CD4-positive, alpha-beta T cell treated with Interleukin-17A for 4 hours (primary cell): Measurements from ENCODE around the gene EXPH5.
"Not testable (repeated sequence)": the region's sequence is repeated elsewhere in the genome, so short reads cannot be mapped to it uniquely, and the experiment has no call there.

ENCODE experiments used
- DNase-seq: peaks from one replicate; pipeline ENCODE4 v3.0.0-alpha.2; 2020; ENCODE audit warnings: mixed read lengths

The EXPH5 gene

DNA sequence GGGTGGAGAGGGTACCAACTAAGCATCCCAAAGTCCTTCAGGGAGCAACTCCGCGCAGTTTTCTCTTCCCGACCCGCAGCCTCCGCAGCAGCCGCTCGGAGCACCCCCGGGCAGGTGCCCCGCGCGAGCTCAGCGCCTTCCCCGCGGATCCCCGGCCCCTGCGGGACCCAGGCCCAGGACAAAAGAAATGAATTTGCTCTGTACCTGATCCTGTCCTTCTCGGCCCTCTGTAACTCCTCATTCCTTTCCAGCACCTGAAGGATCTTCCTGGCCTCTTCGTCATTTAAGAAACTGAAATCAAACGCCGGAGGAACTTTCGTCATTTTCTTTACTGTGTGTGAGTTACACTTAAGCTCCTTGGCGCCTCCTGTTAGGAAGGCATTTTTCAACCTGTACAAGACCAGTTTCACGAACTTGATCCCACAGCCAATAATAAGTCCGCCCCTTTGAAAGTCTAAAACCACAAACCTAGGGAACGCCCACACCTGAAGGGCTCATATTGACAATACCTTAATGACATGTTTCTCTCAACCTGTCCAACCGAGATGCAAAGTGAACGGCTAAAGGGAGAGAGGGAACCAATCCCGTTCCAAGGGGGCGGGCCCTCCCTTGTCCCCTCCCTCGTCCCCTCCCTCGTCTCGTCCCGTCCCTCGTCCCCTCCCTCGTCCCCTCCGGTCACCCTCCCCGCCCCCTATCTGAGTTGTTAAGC lies at the start of gene EXPH5:
Gene EXPH5 (minus strand): TSS at position 555 of the 709 bp plus-strand sequence. CDS start 232 bp downstream, at position 323.
- peak; percentile 97 for DNase-seq

DNA sequence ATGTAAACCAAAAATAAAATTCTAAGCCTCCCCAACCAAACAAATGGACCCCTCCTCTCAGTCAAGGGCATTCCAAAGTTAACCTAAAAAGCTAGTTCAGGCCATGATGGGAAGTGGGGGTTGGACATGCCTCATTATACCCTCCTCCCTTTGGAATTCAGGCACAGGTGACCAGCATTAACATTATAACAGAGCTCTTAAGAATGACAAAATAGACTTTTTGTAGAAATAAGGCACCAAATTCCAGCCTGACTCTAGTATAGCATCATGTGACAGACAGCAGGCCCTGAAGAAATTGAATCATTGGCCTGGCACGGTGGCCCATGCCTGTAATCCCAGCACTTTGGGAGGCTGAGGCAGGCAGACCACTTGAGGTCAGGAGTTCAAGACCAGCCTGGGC lies 48.2 kb upstream of the EXPH5 start:
- DNase-seq = not testable (repeated sequence)

DNA sequence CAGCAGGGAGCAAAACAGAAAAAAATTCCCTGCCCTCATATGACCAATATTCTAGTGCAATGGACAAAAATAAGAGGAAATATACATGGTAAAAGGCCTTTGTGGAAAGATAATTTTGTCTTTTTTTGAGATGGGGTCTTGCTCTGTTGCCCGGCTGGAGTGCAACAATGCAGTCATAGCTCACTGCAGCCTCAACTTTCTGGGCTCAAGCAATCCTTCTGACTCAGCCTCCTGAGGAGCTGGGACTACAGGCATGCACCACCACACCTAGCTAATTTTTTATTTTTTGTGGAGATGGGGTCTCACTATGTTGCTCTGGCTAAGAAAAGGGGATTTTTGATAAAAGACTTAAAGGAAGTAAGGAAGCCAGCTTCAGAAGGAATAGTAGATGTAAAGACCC lies 45.6 kb upstream of the EXPH5 start:
- DNase-seq = no peak

- no peak for DNase-seq
Measured at GRCh38 chr11:108636222-108636621, 42.7 kb upstream of the EXPH5 start.

- no peak for DNase-seq
Measured at GRCh38 chr11:108635106-108635505, 41.5 kb upstream of the EXPH5 start.

GRCh38 chr11:108632041-108632704 lies 38.6 kb upstream of the EXPH5 start:
- DNase-seq = no peak

- no peak for DNase-seq
Measured at GRCh38 chr11:108629274-108629673, 35.7 kb upstream of the EXPH5 start.

DNA sequence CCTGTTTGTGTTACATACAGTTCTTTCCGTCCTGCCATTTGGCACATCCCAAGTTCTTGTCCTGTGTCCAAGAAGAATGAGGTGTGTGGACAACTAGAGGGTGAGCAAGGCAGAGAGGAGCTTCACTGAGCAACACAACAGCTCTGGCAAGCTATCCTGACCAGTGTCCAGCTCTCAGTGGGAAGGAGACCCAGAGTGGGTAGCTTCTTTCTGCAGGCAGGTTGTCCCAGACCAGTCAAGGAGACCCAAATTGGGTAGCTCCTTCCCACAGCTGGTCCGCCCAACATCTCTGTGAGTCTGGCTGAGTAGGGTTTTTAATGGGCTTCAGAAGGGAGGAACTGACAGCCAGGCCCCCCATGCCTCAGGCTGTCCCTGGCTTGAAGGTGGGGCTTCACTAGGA lies 35.2 kb upstream of the EXPH5 start:
- no peak for DNase-seq

GRCh38 chr11:108628326-108628725 lies 34.8 kb upstream of the EXPH5 start:
- DNase-seq = no peak

GRCh38 chr11:108624196-108624925 lies 30.8 kb upstream of the EXPH5 start:
- no peak for DNase-seq

DNA sequence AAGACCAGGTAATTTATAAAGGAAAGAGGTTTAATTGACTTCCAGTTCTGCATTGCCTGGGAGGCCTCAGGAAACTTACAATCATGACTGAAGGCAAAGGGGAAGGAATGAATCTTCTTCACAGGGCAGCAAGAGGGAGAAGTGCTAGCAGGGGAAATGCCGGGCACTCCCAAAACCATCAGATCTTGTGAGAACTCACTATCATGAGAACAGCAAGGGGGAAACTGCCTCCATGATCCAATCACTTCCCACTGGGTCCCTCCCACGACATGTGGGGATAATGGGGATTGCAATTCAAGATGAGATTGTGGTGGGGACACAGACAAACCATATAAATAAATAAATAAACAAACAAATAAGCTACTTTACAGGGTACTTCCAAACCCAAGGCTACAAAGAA lies 28.8 kb upstream of the EXPH5 start:
- no peak for DNase-seq

GRCh38 chr11:108620958-108621772 lies 27.6 kb upstream of the EXPH5 start:
- DNase-seq = no peak

- DNase-seq = no peak
Measured at GRCh38 chr11:108618529-108618928, 25.0 kb upstream of the EXPH5 start.

DNA sequence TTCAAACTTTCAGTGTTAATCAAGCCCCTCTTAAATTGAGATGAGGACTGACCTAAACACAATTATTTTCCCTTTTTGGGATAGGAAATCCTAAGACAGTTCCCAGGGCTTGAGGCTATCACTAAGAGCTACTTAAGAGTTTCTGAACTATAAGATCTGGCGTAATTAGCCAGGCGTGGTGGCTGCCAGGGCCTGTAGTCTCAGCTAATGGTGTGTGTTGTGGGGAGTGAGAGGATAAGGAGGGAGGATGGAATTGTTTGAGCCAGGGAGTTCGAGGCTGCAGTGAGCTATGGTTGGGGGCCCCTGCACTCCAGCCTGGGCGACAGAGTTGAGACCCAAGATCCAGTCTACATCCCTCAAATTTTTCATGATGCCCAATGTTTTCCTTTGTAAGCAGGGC lies 23.5 kb upstream of the EXPH5 start:
- DNase-seq = no peak

DNA sequence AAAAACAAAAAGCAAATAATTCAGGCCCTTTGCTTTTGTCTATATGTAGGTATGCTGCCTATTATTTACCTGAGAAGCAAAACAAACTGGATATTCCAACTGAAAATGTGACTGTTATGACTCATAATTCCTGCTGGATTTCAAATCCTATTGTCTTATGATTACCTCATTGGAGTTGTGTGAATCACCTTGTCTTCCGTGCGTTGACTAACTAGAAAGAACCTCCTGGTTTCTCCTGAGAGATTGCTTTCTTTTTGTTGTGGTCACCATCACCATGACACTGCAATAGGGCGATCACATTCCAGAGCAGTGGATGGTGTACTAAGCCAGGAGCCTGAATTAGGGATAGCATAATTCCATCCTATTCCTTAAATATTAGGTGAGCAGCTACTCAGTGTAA lies 23.0 kb upstream of the EXPH5 start:
- DNase-seq = no peak

DNA sequence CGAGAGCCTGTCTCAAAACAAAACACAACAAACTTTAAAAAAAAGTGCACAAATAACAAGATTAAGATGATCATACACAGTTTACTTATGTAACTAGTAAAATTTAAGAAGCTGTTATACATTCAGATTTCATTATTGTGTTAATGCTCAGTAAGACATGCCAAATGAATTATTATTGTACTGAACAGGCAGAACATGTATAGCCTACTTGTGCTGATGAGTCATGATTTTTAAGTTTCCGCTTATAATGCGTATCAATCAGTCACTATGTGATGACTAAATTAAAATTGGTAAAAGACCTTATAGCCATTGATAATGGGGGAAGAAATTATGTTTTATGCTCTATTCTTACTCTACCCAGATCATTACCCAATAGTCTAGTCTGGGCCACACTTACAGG lies 20.5 kb upstream of the EXPH5 start:
- DNase-seq = no peak

DNA sequence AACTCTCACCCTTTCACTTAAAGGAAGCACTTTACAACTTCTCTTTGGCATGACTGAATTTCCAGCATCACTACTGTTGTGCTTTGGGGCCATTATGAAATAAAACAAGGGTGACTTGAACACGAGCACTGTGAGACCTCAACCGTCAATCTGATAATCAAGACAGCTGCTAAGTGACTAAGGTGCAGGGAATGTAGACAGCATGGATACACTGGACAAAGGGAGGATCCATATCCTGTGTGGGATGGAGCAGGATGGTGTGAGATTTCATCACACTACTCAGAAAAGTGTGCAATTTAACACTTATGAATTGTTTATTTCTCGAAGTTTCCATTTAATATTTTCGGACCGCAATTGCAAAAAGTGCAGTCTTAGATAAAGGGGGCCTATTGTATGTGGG lies 16.1 kb upstream of the EXPH5 start:
- DNase-seq = no peak

- no peak for DNase-seq
Measured at GRCh38 chr11:108608548-108608947, 15.0 kb upstream of the EXPH5 start.

GRCh38 chr11:108606495-108607160 lies 13.1 kb upstream of the EXPH5 start:
- no peak for DNase-seq

- DNase-seq = no peak
Measured at GRCh38 chr11:108606070-108606469, 12.5 kb upstream of the EXPH5 start.

- not testable (repeated sequence) for DNase-seq
Measured at GRCh38 chr11:108602818-108603217, 9.2 kb upstream of the EXPH5 start.

- no peak for DNase-seq
Measured at GRCh38 chr11:108601150-108601549, 7.6 kb upstream of the EXPH5 start.

DNA sequence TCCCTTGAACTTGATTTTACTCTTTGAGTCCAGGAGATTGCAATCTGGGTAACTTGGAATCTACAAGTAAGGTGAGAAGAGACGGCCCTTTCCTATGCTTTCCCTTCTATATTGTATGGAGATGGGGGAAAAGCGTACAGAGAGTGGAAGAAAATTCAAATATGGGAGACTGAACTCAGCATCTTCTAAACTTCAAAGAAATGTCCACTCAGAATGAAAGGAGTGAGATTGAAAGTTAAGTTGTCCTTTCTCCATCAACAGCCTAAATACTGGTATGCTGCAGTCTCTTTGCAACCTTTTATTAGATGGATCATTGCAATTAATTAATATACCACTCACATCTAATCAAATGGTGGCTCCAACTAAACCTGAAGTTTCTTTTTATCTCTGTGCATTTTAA lies 6.4 kb upstream of the EXPH5 start:
- no peak for DNase-seq
